ENCODE results near the gene PODXL2.

The PODXL2 gene, protein sequence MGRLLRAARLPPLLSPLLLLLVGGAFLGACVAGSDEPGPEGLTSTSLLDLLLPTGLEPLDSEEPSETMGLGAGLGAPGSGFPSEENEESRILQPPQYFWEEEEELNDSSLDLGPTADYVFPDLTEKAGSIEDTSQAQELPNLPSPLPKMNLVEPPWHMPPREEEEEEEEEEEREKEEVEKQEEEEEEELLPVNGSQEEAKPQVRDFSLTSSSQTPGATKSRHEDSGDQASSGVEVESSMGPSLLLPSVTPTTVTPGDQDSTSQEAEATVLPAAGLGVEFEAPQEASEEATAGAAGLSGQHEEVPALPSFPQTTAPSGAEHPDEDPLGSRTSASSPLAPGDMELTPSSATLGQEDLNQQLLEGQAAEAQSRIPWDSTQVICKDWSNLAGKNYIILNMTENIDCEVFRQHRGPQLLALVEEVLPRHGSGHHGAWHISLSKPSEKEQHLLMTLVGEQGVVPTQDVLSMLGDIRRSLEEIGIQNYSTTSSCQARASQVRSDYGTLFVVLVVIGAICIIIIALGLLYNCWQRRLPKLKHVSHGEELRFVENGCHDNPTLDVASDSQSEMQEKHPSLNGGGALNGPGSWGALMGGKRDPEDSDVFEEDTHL

DNA sequence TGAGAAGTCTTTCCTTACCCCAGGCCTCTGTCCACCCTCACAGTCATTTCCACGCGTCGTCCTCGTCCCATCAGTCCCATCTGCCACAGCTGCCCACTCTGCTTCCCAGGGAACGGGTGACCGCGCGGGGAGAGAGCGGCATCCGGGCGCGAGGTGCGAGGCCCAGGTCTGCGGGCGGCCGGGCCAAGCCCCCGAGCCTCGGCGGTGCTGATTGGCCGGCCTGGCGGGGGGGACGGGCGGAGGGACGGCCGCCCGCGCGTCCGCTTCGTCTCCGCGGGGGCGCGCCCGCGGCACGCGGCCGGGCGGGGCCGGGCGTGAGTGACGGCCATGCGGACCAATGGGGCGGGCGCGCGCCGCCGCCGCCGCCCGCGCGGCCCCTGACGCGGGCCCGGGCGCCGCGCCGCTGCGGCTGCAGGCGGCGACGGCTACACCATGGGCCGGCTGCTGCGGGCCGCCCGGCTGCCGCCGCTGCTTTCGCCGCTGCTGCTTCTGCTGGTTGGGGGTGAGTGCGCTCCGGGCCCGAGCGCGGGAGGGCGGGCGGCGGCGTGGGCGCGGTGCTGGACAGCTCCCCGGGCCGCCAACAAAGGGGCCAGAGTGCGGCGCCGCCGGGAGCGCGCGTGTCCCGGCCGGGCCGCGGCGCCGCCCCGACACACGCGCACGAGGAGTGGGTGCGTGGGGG is at the start of gene PODXL2:
TSS of gene PODXL2 (plus strand) at position 398 of the 679 bp plus-strand sequence. CDS start at position 433, 35 bp downstream.
- no peak for DNase-seq

DNA sequence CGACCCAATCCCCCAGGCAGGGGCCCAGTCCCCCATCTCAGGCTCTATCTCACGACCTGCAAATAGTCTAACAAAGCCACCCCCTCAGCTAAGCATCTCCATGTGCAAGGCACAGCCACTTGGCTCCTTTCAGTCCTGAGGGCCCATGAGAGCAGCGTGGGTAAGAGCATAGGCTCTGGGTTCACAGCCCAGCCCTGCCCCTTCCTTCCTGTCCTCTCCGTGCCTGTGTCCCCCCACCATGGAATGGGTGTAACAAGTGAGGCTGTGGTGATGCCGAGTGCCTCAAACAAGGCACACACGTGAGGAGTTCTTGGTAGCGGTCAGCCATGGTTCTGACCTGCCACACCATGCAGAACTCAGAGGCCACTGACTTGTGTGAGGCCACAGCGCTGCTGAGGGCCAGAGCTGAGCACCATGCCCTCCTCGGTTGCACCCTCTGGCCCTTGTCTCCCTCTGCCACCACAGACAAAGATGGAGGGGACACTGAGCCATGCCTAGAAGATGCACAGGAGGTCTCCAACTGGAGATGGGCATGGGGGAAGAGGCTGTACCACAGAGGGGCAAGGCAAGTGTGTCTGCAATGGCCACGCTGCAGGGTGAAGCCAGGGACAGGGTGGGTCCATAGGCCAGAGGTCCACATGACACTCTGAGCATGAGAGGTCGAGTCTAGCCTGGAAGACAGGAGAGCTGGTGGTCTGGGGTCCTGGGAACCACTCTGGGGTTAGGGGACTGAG is 48.5 kb upstream of the PODXL2 start:
- DNase-seq: no peak

DNA sequence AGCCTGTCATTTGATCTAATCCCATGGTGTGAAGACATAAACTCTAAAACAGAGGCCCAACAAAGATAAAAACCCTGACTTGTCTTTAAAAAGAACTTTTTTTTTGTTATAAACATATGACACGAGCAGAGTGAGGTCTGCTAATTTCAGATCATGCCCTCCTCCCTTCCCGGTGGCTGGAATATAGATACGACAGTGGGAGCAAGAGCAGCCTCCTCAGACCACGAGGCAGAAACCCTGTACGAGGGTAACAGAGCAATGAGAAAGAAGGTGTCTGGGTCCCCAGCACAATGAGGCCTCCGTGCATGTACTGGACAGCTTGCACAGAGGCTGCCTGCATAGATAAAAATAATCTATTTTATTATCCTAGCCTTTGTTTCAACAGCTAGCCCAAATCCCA is 44.3 kb upstream of the PODXL2 start:
- DNase-seq: no peak

GRCh38 chr3:127585163-127585812 is 43.7 kb upstream of the PODXL2 start:
- no peak for DNase-seq

DNA sequence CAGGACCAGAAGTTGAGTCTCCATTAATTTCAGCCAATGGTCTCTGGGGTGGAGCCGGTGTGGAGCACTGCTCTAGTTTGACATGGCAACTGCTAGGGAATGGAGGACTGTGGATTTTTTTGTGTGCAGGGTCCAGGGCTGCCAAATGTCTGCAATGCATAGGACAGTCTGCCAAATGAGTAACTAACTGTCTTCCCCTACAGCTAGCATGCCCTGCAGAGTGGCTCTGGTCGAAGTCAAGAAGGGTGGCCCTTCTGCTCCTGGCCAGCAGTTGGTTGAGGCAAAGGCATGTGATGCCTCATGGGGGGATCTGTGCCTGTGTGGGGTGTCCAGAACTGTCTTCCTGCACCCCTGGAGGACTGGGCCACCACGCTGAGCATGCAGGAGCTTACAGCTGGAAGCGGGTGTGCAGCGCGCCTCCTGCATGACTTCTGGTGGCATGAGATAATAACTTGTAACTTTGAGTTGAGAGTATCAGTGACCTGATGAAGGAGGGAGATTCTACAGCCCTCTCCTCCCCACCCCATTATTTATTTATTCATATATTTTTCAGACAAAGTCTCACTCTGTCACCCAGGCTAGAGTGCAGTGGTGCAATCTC is 43.1 kb upstream of the PODXL2 start:
- DNase-seq: no peak

GRCh38 chr3:127587876-127588275 is 41.1 kb upstream of the PODXL2 start:
- no peak for DNase-seq

DNA sequence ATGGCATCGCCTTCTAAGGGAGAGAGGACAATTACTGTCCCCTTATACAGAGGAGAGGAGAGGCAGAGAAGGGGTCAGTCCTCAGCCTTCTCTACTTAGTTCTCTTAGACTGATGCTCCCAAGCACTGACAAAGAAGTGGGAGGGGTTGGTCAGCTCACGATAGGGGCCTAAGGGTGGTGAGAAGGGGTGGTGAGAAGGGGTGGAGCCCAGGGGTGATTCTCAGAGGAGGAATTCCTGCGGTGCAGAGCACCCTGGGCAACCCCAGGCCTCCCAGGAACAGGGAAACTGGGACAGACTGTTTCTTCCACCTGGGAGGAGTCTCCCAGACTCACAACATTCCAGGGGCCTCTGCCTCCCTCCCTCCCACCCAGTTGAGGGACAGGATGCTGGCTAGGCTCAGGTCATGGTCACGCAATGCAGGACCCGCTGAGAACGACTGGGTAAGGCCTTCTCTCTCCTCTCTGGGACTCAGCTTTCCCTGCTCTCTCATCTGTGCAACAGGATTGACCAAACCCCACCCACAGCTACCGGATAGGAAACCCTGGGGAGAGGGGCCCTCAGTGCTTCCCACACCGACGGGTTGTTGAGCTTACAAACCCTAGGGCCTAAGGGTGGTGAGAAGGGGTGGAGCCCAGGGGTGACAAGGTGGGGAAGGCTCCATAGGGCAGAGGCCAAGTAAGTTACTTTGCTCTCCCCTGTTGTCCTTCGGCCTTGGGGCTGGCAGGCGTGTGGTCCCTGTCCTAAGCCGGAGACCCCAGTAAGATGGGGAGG is 40.0 kb upstream of the PODXL2 start:
- peak; percentile 40 to 55 for DNase-seq

DNA sequence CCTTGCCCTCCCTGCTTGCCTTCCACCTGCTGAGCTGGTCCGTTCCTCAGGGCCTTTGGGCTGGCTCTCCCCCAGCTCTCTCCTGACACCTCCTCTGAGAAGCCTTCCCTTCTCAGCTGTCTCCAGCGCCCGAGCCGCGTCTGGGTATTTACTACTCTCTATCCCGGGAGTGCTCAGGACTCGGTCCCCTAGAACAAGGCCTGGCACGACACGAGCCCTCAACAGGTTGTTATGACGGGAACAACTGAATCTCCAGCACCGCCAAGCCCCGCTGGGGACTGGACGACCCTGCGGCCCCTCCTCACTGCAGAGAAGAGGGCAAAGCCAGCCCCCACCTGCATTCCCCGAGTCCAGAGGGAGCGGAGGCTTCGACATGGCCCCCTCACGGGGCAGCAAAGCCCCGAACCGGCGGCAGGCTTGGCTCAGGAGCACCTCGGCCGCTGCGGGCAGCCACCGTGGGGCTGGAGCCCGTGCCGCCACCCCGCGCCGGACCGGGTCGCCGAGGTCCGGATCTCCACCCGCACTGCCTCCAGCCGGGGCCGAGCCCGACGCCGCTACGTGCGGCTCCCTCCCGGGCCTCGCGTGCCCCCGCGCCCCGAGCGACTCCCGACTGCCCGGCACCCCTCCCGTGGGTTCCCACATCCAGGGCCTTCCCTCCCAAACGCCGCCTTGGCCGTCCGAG is 39.2 kb upstream of the PODXL2 start:
- DNase-seq: no peak

DNA sequence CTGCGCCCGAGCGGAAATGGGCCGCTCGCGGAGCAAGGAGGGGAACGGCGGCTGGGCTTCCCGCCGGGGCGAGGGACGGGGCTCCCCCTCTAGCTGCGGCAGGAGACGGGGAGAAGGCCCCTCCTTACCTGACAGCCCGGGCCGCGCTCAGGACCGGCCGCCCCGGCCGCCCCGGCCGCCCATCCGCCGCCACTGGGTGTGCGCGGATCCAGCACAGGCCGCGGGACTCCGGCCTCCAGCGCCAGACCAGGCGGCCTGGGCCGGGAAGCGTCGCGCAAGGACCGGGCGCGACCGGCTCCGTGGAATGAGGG is 38.7 kb upstream of the PODXL2 start:
- DNase-seq: no peak

GRCh38 chr3:127590593-127591465 is 38.2 kb upstream of the PODXL2 start, which contains the start of gene TPRA1:
TSS of gene TPRA1 (minus strand) at chr3:127590733. CDS start at chr3:127580146, 10,587 bp downstream.
- peak; percentile 98 to 99 for DNase-seq

GRCh38 chr3:127593178-127593577 is 35.8 kb upstream of the PODXL2 start:
- DNase-seq: no peak

- DNase-seq: no peak
Observed at GRCh38 chr3:127595303-127595702, 33.7 kb upstream of the PODXL2 start.

DNA sequence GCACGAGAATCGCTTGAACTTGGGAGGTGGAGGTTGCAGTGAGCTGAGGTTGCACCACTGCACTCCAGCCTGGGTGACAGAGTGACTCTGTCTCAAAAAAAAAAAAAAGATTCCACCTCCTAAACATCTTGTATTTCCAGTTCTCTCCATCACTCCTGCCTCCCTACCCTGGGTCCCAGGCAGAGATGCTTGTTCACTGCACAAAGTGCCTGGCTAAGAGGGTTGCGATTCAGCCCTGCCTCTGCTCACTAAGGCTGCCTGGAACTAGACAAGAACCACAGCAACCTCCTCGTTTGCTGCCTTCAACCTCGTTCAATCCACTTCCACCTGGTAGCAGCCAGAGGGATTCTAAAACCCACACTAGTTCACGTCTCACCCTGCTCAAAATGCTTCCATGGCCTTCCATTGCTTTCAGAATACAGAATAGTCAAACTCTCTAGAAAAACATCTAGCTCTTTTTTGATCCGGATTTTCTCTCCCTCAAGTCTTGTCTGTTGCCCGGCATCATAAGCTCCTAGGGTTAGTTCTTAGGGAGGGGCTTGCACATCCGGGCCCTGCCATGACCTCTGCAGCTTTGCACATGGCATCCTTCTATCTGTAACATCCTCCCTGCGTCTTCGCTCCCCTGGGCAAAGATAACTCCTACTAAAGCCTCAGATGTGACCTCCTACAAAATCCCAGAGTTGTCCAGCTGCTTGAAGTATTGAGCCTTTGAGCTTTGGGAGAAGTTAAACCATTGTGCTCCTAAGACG is 31.8 kb upstream of the PODXL2 start:
- no peak for DNase-seq

DNA sequence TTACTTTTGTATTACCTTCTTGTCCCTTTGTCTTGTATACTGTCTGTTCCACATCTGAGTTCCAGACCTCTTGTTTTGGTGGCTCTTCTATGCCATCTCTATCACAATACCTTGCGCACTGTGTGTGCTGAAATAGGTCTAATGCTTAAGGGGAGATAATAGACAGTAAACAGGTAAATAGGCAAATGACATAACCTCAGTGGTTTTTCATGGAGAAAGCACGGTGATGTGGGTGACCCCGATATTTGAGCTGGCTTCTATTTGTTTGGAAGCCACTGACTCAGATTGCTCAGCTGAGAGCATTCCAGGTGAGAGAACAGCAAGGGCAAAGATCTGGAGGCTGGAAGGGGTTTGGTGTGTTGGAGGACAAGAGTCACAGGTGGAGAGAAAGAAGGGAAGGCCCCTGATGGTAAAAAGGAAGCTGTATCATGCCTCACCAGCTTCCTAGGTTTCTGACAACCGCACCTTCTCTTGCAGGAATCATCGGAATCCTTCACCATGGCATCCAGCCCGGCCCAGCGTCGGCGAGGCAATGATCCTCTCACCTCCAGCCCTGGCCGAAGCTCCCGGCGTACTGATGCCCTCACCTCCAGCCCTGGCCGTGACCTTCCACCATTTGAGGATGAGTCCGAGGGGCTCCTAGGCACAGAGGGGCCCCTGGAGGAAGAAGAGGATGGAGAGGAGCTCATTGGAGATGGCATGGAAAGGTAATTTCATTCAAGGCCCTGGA is 30.0 kb upstream of the PODXL2 start:
- no peak for DNase-seq

DNA sequence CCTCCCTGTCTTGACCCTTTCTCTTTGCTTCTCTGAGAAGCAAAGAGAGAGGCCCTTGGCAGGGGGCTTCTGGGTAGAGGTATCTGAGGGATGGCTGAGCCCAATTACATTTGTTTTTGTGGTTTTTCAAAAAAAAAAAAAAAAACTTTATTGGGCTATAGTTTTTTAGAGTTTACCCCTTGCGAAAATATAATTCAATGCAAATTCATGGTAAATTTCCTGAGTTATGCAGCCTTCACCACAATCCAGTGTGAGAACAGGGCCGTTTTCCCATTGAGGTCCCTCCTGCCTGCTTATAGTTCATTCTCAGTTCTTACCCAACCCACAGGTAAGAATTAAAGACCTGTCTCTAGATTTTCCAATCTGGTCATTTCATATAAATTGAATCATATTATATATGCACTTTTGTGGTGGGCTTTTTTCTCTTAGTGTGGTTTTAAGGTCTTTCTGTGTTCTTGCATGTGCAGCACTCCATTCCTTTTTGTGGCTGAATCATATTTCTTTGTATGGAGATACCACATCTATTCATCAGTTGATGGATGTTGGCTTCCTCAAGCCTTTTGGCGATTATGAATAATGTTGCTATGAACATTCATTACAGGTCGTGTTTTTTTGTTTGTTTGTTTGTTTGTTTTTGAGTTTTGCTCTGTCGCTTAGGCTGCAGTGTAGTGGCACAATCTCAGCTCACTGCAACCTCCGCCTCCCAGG is 28.1 kb upstream of the PODXL2 start:
- no peak for DNase-seq

DNA sequence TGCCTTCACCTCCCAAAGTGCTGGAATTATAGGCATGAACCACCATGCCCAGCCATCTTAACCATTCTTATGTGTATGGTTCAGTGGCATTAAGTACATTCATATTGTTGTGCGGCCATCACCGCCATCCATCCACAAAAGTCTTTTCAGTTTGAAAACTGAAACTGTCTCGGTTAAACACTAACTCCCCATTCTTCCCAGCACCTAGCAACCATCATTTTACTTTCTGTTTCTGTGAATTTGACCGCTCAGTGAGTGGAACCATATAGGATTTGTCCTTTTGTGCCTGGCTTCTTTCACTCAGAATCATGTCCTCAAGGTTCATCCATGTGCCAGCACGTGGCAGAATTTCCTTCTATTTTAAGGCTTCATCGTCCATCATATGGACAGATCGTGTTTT is 24.9 kb upstream of the PODXL2 start:
- DNase-seq: no peak

DNA sequence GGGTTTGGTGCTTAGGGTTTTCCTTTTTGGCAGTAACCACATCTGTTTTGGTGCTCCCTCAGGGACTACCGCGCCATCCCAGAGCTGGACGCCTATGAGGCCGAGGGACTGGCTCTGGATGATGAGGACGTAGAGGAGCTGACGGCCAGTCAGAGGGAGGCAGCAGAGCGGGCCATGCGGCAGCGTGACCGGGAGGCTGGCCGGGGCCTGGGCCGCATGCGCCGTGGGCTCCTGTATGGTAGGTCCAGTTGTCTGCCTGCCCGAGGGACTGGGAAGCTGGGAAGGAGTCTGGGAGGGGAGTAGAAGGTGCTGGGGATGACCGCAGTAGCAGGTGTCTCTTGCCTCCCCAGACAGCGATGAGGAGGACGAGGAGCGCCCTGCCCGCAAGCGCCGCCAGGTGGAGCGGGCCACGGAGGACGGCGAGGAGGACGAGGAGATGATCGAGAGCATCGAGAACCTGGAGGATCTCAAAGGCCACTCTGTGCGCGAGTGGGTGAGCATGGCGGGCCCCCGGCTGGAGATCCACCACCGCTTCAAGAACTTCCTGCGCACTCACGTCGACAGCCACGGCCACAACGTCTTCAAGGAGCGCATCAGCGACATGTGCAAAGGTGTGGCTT is 24.3 kb upstream of the PODXL2 start:
- DNase-seq: no peak
